ENCODE measurements around the gene CSRP3.

Gene CSRP3

DNA sequence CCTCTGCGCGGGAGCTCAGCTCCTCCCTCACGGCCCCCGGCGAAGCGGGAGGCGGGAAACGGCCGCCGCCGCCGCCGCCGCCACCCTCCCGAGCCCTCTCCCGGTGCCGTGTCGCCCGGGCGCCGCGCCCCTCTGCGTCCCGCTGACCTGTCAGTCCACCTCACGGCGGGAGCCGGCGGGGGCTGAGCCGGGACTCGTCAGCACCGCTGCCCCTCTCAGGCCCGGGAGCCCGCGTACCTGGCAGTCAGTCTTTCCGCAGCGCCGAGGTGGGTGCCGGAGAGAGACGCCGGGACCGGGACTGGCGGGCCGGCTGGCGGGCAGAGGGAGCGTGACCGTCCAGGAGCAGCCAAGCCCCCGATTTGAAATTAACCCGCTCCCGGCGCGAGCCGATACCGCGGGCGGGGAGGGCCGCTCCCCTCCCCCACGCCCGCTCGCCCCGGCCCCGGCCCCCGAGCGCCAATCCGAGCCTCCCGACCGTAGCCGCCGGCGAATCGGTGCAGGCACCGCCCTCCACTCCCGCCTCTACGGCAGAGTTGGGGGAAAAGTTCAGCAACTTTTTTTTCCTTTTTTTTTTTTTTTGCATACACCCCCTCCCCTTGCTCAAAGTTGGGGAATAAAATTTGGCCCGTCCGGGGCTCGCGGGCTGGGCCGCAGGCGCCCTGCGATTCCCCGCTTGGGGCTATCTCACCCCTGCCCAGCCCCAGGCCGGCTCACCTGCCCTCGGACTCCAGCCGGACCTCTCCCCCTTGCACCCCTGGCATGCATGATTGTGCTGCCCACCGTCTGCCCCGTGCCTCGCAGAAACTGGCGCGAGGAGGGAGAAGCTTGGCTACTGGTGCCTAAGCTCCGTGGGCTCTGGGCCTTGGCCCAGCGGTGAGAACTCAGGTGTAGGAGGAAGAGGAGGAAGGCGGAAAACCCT lies 39.7 kb upstream of the CSRP3 start:
- Histone ChIP-seq H3K4me3 (ENCODE audit: low read depth in 1 of 5, low read length in 5 of 5) (peak overlapping the region; percentile 5 to 65 (median 57)), H3K27ac (ENCODE audit: low read depth, low read length) (no peak overlapping the region), H3K9ac (ENCODE audit: low read length in 5 of 5) (no peak overlapping the region), H3K9me3 (ENCODE audit: control insufficient read depth in 5 of 5, low read length in 5 of 5) (no peaks in the 10 kb centered on the region), H3K27me3 (ENCODE audit: control insufficient read depth in 5 of 5, insufficient read depth in 4 of 5, low read length in 5 of 5) (peaks cover 7 to 42% (median 32%) of the 10 kb centered on the region in 5 donors), H3K4me1 (ENCODE audit: control insufficient read depth in 5 of 5, insufficient read depth in 5 of 5, low read length in 5 of 5) (peaks cover 5 to 23% (median 22%) of the 10 kb centered on the region in 5 donors), H3K36me3 (ENCODE audit: control insufficient read depth in 5 of 5, insufficient read depth in 5 of 5, low read length in 5 of 5) (no peaks in the 10 kb centered on the region)

DNA sequence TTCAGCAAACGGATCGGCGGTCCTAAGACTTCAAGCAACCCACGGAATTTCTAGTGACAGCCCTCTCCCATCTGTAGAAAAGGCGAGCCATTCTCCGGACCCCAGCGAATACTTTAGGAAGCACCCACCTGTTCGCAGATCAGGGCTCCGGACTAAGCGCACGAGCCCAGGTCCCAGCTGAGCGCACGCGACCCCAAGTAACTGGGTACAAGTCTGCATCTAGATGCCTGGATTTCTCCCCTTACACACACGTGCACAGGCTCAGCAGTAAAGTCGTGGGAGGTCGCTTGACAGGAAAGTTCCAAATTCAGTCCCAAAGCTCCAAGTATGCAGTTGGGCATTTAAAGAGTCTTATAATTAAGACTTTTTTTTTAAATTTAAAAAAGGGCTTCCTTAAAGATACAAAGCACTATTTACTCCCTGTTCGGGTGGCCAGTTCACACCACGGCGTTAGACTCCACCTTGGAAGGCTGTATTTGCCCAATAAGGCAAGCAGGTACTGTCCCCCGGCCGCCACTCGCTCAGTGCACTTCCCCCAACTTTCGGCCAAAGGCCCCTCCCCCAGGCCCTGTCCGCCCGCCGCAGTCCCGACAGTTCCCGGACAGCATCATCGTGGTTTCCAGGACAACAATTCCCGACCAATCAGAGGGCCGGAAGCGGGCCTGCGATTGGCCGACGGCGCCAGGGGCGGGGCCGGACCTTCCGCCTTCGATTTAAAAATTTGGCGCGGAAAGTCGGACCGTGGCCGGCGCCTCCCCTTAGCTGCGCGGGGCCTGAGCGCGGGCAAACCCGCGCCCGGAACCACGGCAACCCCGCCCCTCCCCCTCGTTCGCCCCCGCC lies 38.9 kb upstream of the CSRP3 start, which contains the start of gene E2F8:
Gene E2F8 (minus strand): TSS at position 526 of the 840 bp plus-strand sequence. CDS start 824 bp downstream, outside the sequence.
- Histone ChIP-seq H3K9ac (ENCODE audit: low read length in 5 of 5) (peak within 1 kb of the TSS in 2 of 5 donors; percentile 26 to 59), H3K4me3 (ENCODE audit: low read depth in 1 of 5, low read length in 5 of 5) (peak within 1 kb of the TSS; percentile 57 to 65 (median 63)), H3K36me3 (ENCODE audit: control insufficient read depth in 5 of 5, insufficient read depth in 5 of 5, low read length in 5 of 5) (no peaks in the 10 kb centered on the region), H3K4me1 (ENCODE audit: control insufficient read depth in 5 of 5, insufficient read depth in 5 of 5, low read length in 5 of 5) (peaks cover 5 to 23% (median 22%) of the 10 kb centered on the region in 5 donors), H3K9me3 (ENCODE audit: control insufficient read depth in 5 of 5, low read length in 5 of 5) (no peaks in the 10 kb centered on the region), H3K27me3 (ENCODE audit: control insufficient read depth in 5 of 5, insufficient read depth in 4 of 5, low read length in 5 of 5) (peaks cover 7 to 40% (median 32%) of the 10 kb centered on the region in 5 donors), H3K27ac (ENCODE audit: low read depth, low read length) (no peak within 1 kb of the TSS)

GRCh38 chr11:19239039-19239438 lies 37.3 kb upstream of the CSRP3 start:
- Histone ChIP-seq H3K9ac (ENCODE audit: low read length in 5 of 5) (no peak overlapping the region), H3K4me3 (ENCODE audit: low read depth in 1 of 5, low read length in 5 of 5) (no peak overlapping the region), H3K27me3 (ENCODE audit: control insufficient read depth in 5 of 5, insufficient read depth in 4 of 5, low read length in 5 of 5) (peaks cover 7 to 36% (median 28%) of the 10 kb centered on the region in 5 donors), H3K9me3 (ENCODE audit: control insufficient read depth in 5 of 5, low read length in 5 of 5) (no peaks in the 10 kb centered on the region), H3K27ac (ENCODE audit: low read depth, low read length) (no peak overlapping the region), H3K4me1 (ENCODE audit: control insufficient read depth in 5 of 5, insufficient read depth in 5 of 5, low read length in 5 of 5) (peaks cover 5 to 23% (median 22%) of the 10 kb centered on the region in 5 donors), H3K36me3 (ENCODE audit: control insufficient read depth in 5 of 5, insufficient read depth in 5 of 5, low read length in 5 of 5) (no peaks in the 10 kb centered on the region)

GRCh38 chr11:19237813-19238212 lies 36.0 kb upstream of the CSRP3 start:
- H3K27me3 ChIP-seq (ENCODE audit: control insufficient read depth in 5 of 5, insufficient read depth in 4 of 5, low read length in 5 of 5): peaks cover 7 to 29% (median 22%) of the 10 kb centered on the region in 5 donors

DNA sequence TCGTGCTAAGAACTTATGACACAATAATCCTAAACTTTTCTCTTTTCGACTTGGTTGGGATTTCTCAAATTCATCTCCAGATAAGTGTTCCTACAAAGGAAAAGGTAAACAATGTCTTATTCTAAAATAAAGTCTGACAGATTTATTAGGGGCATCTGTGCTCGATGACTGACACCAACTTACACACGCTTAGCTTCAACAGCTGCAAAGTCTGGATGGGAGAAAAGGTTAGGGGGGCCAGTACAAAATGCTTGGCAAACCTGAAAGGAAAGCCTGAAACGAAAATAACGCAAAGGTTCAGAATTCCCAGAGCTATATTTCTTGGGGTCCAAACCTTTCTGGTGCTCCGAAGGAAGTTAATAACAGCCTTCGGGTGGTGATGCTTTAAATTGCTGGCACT lies 35.6 kb upstream of the CSRP3 start:
- Histone ChIP-seq H3K27ac (ENCODE audit: low read depth, low read length) (no peak overlapping the region), H3K36me3 (ENCODE audit: control insufficient read depth in 5 of 5, insufficient read depth in 5 of 5, low read length in 5 of 5) (no peaks in the 10 kb centered on the region), H3K27me3 (ENCODE audit: control insufficient read depth in 5 of 5, insufficient read depth in 4 of 5, low read length in 5 of 5) (peaks cover 7 to 24% (median 17%) of the 10 kb centered on the region in 5 donors), H3K4me1 (ENCODE audit: control insufficient read depth in 5 of 5, insufficient read depth in 5 of 5, low read length in 5 of 5) (peaks cover 5 to 21% (median 19%) of the 10 kb centered on the region in 5 donors), H3K4me3 (ENCODE audit: low read depth in 1 of 5, low read length in 5 of 5) (no peak overlapping the region), H3K9ac (ENCODE audit: low read length in 5 of 5) (no peak overlapping the region), H3K9me3 (ENCODE audit: control insufficient read depth in 5 of 5, low read length in 5 of 5) (no peaks in the 10 kb centered on the region)

More at GRCh38 chr11:19237813-19238212, 36.0 kb upstream of the CSRP3 start:
- no peak overlapping the region for H3K9ac ChIP-seq (ENCODE audit: low read length in 5 of 5)
- H3K36me3 ChIP-seq (ENCODE audit: control insufficient read depth in 5 of 5, insufficient read depth in 5 of 5, low read length in 5 of 5): no peaks in the 10 kb centered on the region
- H3K9me3 ChIP-seq (ENCODE audit: control insufficient read depth in 5 of 5, low read length in 5 of 5): no peaks in the 10 kb centered on the region
- H3K4me3 ChIP-seq (ENCODE audit: low read depth in 1 of 5, low read length in 5 of 5): no peak overlapping the region
- peaks cover 5 to 23% (median 22%) of the 10 kb centered on the region in 5 donors for H3K4me1 ChIP-seq (ENCODE audit: control insufficient read depth in 5 of 5, insufficient read depth in 5 of 5, low read length in 5 of 5)
- H3K27ac ChIP-seq (ENCODE audit: low read depth, low read length): no peak overlapping the region

GRCh38 chr11:19234231-19234817 lies 32.5 kb upstream of the CSRP3 start:
- Histone ChIP-seq H3K4me1 (ENCODE audit: control insufficient read depth in 5 of 5, insufficient read depth in 5 of 5, low read length in 5 of 5) (no peaks in the 10 kb centered on the region), H3K27ac (ENCODE audit: low read depth, low read length) (no peak overlapping the region), H3K27me3 (ENCODE audit: control insufficient read depth in 5 of 5, insufficient read depth in 4 of 5, low read length in 5 of 5) (peaks cover 3 to 9% (median 5%) of the 10 kb centered on the region in 5 donors), H3K4me3 (ENCODE audit: low read depth in 1 of 5, low read length in 5 of 5) (no peak overlapping the region), H3K9me3 (ENCODE audit: control insufficient read depth in 5 of 5, low read length in 5 of 5) (no peaks in the 10 kb centered on the region), H3K9ac (ENCODE audit: low read length in 5 of 5) (no peak overlapping the region), H3K36me3 (ENCODE audit: control insufficient read depth in 5 of 5, insufficient read depth in 5 of 5, low read length in 5 of 5) (no peaks in the 10 kb centered on the region)

GRCh38 chr11:19232910-19233503 lies 31.2 kb upstream of the CSRP3 start:
- no peaks in the 10 kb centered on the region for H3K9me3 ChIP-seq (ENCODE audit: control insufficient read depth in 5 of 5, low read length in 5 of 5)
- no peak overlapping the region for H3K9ac ChIP-seq (ENCODE audit: low read length in 5 of 5)
- no peak overlapping the region for H3K27ac ChIP-seq (ENCODE audit: low read depth, low read length)
- no peak overlapping the region for H3K4me3 ChIP-seq (ENCODE audit: low read depth in 1 of 5, low read length in 5 of 5)
- no peaks in the 10 kb centered on the region for H3K4me1 ChIP-seq (ENCODE audit: control insufficient read depth in 5 of 5, insufficient read depth in 5 of 5, low read length in 5 of 5)
- H3K27me3 ChIP-seq (ENCODE audit: control insufficient read depth in 5 of 5, insufficient read depth in 4 of 5, low read length in 5 of 5): peaks cover 0 to 3% (median 0%) of the 10 kb centered on the region in 5 donors
- H3K36me3 ChIP-seq (ENCODE audit: control insufficient read depth in 5 of 5, insufficient read depth in 5 of 5, low read length in 5 of 5): no peaks in the 10 kb centered on the region

DNA sequence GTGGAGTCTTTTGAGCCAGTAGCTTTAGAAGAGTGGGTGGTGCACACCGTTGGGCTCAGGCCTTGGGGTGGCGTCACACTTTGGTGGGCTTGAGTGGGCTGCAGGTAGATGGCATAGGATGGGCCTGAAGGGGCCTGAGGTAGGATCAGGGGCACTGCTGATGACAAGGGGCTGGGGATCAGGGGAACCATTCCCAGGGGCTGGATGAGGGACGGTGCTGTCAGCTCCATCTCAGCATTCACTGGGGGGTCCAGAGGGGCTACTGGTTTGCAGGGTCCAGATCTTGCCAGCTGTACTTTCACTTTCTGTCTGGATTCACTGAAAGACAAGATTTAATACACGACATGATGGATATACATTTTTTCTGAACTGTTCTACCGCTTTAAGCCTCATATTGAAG lies 27.9 kb upstream of the CSRP3 start:
- no peaks in the 10 kb centered on the region for H3K36me3 ChIP-seq (ENCODE audit: control insufficient read depth in 5 of 5, insufficient read depth in 5 of 5, low read length in 5 of 5)
- peaks cover 0 to 3% (median 0%) of the 10 kb centered on the region in 5 donors for H3K27me3 ChIP-seq (ENCODE audit: control insufficient read depth in 5 of 5, insufficient read depth in 4 of 5, low read length in 5 of 5)
- no peak overlapping the region for H3K4me3 ChIP-seq (ENCODE audit: low read depth in 1 of 5, low read length in 5 of 5)
- no peaks in the 10 kb centered on the region for H3K9me3 ChIP-seq (ENCODE audit: control insufficient read depth in 5 of 5, low read length in 5 of 5)
- no peak overlapping the region for H3K9ac ChIP-seq (ENCODE audit: low read length in 5 of 5)
- H3K4me1 ChIP-seq (ENCODE audit: control insufficient read depth in 5 of 5, insufficient read depth in 5 of 5, low read length in 5 of 5): no peaks in the 10 kb centered on the region
- H3K27ac ChIP-seq (ENCODE audit: low read depth, low read length): no peak overlapping the region

DNA sequence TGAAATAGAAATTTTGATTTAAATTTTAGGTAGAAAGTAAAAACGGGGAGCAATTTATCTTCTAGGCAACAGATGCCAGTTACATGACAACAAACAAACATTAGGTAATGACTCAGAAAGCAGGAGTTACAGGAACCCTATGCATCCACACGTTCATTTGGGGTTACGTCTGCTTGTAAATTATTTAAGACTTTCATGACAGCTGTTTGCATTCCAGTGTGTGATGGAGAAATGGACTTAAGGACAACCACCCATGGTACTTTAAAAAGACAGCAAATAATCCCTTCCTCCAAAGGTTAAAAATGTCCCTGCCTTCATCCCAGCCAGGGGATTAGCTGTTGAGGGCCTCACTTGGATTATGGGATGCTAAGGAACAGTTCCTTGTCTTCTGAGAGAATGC lies 27.2 kb upstream of the CSRP3 start:
- H3K27me3 ChIP-seq (ENCODE audit: control insufficient read depth in 5 of 5, insufficient read depth in 4 of 5, low read length in 5 of 5): peaks cover 0 to 3% (median 0%) of the 10 kb centered on the region in 5 donors
- H3K27ac ChIP-seq (ENCODE audit: low read depth, low read length): no peak overlapping the region
- no peak overlapping the region for H3K4me3 ChIP-seq (ENCODE audit: low read depth in 1 of 5, low read length in 5 of 5)
- H3K9me3 ChIP-seq (ENCODE audit: control insufficient read depth in 5 of 5, low read length in 5 of 5): no peaks in the 10 kb centered on the region
- H3K36me3 ChIP-seq (ENCODE audit: control insufficient read depth in 5 of 5, insufficient read depth in 5 of 5, low read length in 5 of 5): no peaks in the 10 kb centered on the region
- no peak overlapping the region for H3K9ac ChIP-seq (ENCODE audit: low read length in 5 of 5)
- no peaks in the 10 kb centered on the region for H3K4me1 ChIP-seq (ENCODE audit: control insufficient read depth in 5 of 5, insufficient read depth in 5 of 5, low read length in 5 of 5)

Data from subcutaneous abdominal adipose tissue (tissue), 5 donors.